Measurements from ENCODE around the gene C1QTNF4. TPM values are rescaled to one million over a fixed set of nuclear protein-coding genes. Genes with fewer than 3 reads are reported as not detected.

Gene C1QTNF4
- total and polyA plus RNA-seq, 2 of the 4 experiments (the other 2 are of a cell fraction), result 0.12 TPM; not detected in 1

- DNase-seq (no peak), ATAC-seq (ENCODE audit: low read depth) (no peak)
- Histone ChIP-seq H2BK5ac (ENCODE audit: low read depth, low read length, poor library complexity, severe bottlenecking) (no peak overlapping the region), H2BK15ac (ENCODE audit: low read depth, low read length) (no peak overlapping the region), H3K27me3 (ENCODE audit: control insufficient read depth, insufficient read depth, low read length) (peaks cover 12% of the 10 kb centered on the region), H4K8ac (ENCODE audit: low read depth in 2 of 2, low read length in 2 of 2) (no peak overlapping the region), H3K27ac (ENCODE audit: insufficient read depth, low read length) (no peak overlapping the region), H3K14ac (replicated peaks; ENCODE audit: low read depth, low read length) (no peak overlapping the region), H3K4me2 (ENCODE audit: low read depth, low read length) (no peak overlapping the region), H2BK120ac (ENCODE audit: low read depth, low read length) (no peak overlapping the region), H2BK20ac (ENCODE audit: low read depth, low read length) (no peak overlapping the region), H4K91ac (ENCODE audit: insufficient read depth, low read depth, low read length) (no peak overlapping the region), H2AK9ac (replicated peaks; ENCODE audit: low read depth, low read length, poor library complexity) (no peak overlapping the region), H4K5ac (ENCODE audit: low read depth, low read length) (no peak overlapping the region), H3K9me1 (ENCODE audit: insufficient read depth, low read length) (no peaks in the 10 kb centered on the region), H3K9me3 (ENCODE audit: control insufficient read depth, insufficient read depth, low read length) (no peaks in the 10 kb centered on the region), H3K4ac (ENCODE audit: low read depth, low read length) (no peak overlapping the region), H2AK5ac (ENCODE audit: low read depth, low read length) (no peak overlapping the region), H3K18ac (ENCODE audit: low read depth, low read length) (no peak overlapping the region), H3K36me3 (ENCODE audit: control insufficient read depth, insufficient read depth, low read length) (no peaks in the 10 kb centered on the region), H3K4me1 (ENCODE audit: control insufficient read depth, insufficient read depth, low read length) (no peaks in the 10 kb centered on the region; the same call in 1 of the 2 replicates), H3K4me3 (ENCODE audit: insufficient read depth, low read depth, low read length) (no peak overlapping the region), H3K79me1 (ENCODE audit: low read depth in 1 of 2, low read length in 2 of 2) (no peaks in the 10 kb centered on the region), H2AFZ (replicated peaks; ENCODE audit: low read length, poor library complexity) (no peak overlapping the region), H3K23ac (ENCODE audit: low read depth, low read length) (no peak overlapping the region), H3K9ac (ENCODE audit: low read depth, low read length) (no peak overlapping the region), H4K20me1 (ENCODE audit: insufficient read depth, low read length) (no peaks in the 10 kb centered on the region), H3K56ac (ENCODE audit: extremely low read depth, insufficient read depth, low read length) (no peak overlapping the region)
- CTCF ChIA-PET, result interaction anchor here (0.8 kb wide), 1 partner anchor 89 kb away, joined by 3 read pairs; no protein-coding TSS in a partner anchor
- intact Hi-C loops (cut with micrococcal nuclease), result no loop called here
- dilution Hi-C loops (cut with HindIII; ENCODE audit: low sequenced_read_pairs, unreplicated experiment), result no loop called here
- in situ Hi-C loops (cut with MboI; ENCODE audit: low sequenced_read_pairs), result no loop called here
- no peak for TF ChIP-seq RCOR1 (IDR thresholded peaks at IDR 0.05; ENCODE audit: insufficient replicate concordance, low read length)
- no peak for TF ChIP-seq SMC3 (IDR thresholded peaks at IDR 0.05; ENCODE audit: low read depth, low read length)
- TF ChIP-seq RAD21 (IDR thresholded peaks at IDR 0.05; ENCODE audit: low read length), result no peak
- TF ChIP-seq MXI1 (IDR thresholded peaks at IDR 0.05; ENCODE audit: borderline replicate concordance, low read depth, low read length), result no peak
- TF ChIP-seq MAZ (IDR thresholded peaks at IDR 0.05; ENCODE audit: borderline replicate concordance, low read depth, low read length), result no peak
- TF ChIP-seq RFX5 (IDR thresholded peaks at IDR 0.05; ENCODE audit: low read depth, low read length), result no peak
- TF ChIP-seq POLR2A (IDR thresholded peaks at IDR 0.05; ENCODE audit: low read depth, low read length), result no peak
- WGBS, 2 experiments (ENCODE audit: extremely low coverage in 2 of 2, insufficient read length in 1 of 2), result 50% methylated on average over 4 of the region's 4 CpGs; no CpG with 5 or more reads in 1 of the 2 experiments
- BruUV-seq (replicated peaks), result no TSS peak
- POLR2A ChIA-PET (ENCODE audit: unreplicated experiment), result no interaction called here
Measured at GRCh38 chr11:47599902-47600301, 5.7 kb upstream of the C1QTNF4 start.
